Measurements from ENCODE around the gene EMID1.

The EMID1 gene

GRCh38 chr22:29288837-29289236 lies 83.1 kb downstream of the EMID1 start:
- no peak for DNase-seq (ENCODE audit: low read depth in 2 of 2)

- no peak for DNase-seq (ENCODE audit: low read depth in 2 of 2)
These were observed 84.4 kb downstream of the EMID1 start for GRCh38 chr22:29290061-29290460.

GRCh38 chr22:29291215-29291614 lies 85.5 kb downstream of the EMID1 start:
- DNase-seq (ENCODE audit: low read depth in 2 of 2), result no peak

GRCh38 chr22:29292379-29292778 lies 86.7 kb downstream of the EMID1 start:
- no peak for DNase-seq (ENCODE audit: low read depth in 2 of 2)

GRCh38 chr22:29298641-29299040 lies 92.9 kb downstream of the EMID1 start:
- no peak for DNase-seq (ENCODE audit: low read depth in 2 of 2)

- DNase-seq (ENCODE audit: low read depth in 2 of 2), result no peak
These were observed 93.6 kb downstream of the EMID1 start for GRCh38 chr22:29299136-29299900.

- DNase-seq (ENCODE audit: low read depth in 2 of 2), result no peak
These were observed 94.7 kb downstream of the EMID1 start for GRCh38 chr22:29300467-29300806.

GRCh38 chr22:29300807-29301601 lies 95.3 kb downstream of the EMID1 start:
- no peak for DNase-seq (ENCODE audit: low read depth in 2 of 2)

- no peak for DNase-seq (ENCODE audit: low read depth in 2 of 2)
These were observed 96.2 kb downstream of the EMID1 start for GRCh38 chr22:29301716-29302401.

GRCh38 chr22:29302402-29302680 lies 96.6 kb downstream of the EMID1 start:
- DNase-seq (ENCODE audit: low read depth in 2 of 2), result no peak

GRCh38 chr22:29302681-29303465 lies 97.2 kb downstream of the EMID1 start:
- DNase-seq (ENCODE audit: low read depth in 2 of 2), result no peak

- DNase-seq (ENCODE audit: low read depth in 2 of 2), result no peak
These were observed 100.1 kb downstream of the EMID1 start for GRCh38 chr22:29305836-29306174.

GRCh38 chr22:29306175-29306834 lies 100.6 kb downstream of the EMID1 start, which contains the start of gene GAS2L1:
Gene GAS2L1 (plus strand): TSS chr22:29306650. CDS start chr22:29308106, 1,456 bp downstream.
- DNase-seq (ENCODE audit: low read depth in 2 of 2), result peak in 1 of 2 experiments; percentile 42

- DNase-seq (ENCODE audit: low read depth in 2 of 2), result no peak
These were observed 101.3 kb downstream of the EMID1 start for GRCh38 chr22:29306835-29307595.

GRCh38 chr22:29307596-29308147 lies 102.0 kb downstream of the EMID1 start:
- no peak for DNase-seq (ENCODE audit: low read depth in 2 of 2)

- no peak for DNase-seq (ENCODE audit: low read depth in 2 of 2)
These were observed 102.6 kb downstream of the EMID1 start for GRCh38 chr22:29308148-29308790.

GRCh38 chr22:29308791-29309262 lies 103.1 kb downstream of the EMID1 start:
- DNase-seq (ENCODE audit: low read depth in 2 of 2), result no peak
